GM18519 (cell line): ENCODE measurements around the gene BGN.
A peak's percentile ranks its signal among the peaks of the same experiment; 100 is the strongest.

Experiments
- ATAC-seq: cut with Tn5 transposase; IDR thresholded peaks from one replicate; pipeline ENCODE4 v1.9.1; 2021; ENCODE audit warnings: mild to moderate bottlenecking, moderate library complexity; ENCODE audit not compliant: unreplicated experiment, low FRiP score

Gene BGN

GRCh38 chrX:153502131-153502530, 7.4 kb downstream of the BGN start:
- ATAC-seq: no peak

GRCh38 chrX:153502796-153503195, 8.0 kb downstream of the BGN start:
- ATAC-seq: no peak

GRCh38 chrX:153504445-153505016, 9.8 kb downstream of the BGN start:
- no peak for ATAC-seq

GRCh38 chrX:153505361-153505760, 10.6 kb downstream of the BGN start:
- no peak for ATAC-seq

- ATAC-seq: peak; percentile 53
Measured at GRCh38 chrX:153507484-153508178, 12.9 kb downstream of the BGN start.

- ATAC-seq: no peak
Measured at GRCh38 chrX:153509592-153509991, 14.8 kb downstream of the BGN start.

- ATAC-seq: no peak
Measured at GRCh38 chrX:153510383-153510782, 15.6 kb downstream of the BGN start.

- no peak for ATAC-seq
Measured at GRCh38 chrX:153511784-153512500, 17.2 kb downstream of the BGN start.

- ATAC-seq: no peak
Measured at GRCh38 chrX:153512501-153512893, 17.7 kb downstream of the BGN start.

GRCh38 chrX:153513265-153513664, 18.5 kb downstream of the BGN start:
- ATAC-seq: no peak

GRCh38 chrX:153514259-153514658, 19.5 kb downstream of the BGN start:
- no peak for ATAC-seq

GRCh38 chrX:153515435-153515834, 20.7 kb downstream of the BGN start:
- ATAC-seq: no peak

- ATAC-seq: no peak
Measured at GRCh38 chrX:153516073-153516472, 21.3 kb downstream of the BGN start.

- ATAC-seq: no peak
Measured at GRCh38 chrX:153517423-153517822, 22.6 kb downstream of the BGN start, which contains the start of gene ATP2B3. Gene ATP2B3, plus strand, starts transcription at chrX:153517642. Its CDS starts 18,606 bp downstream, at chrX:153536248.

- ATAC-seq: no peak
Measured at GRCh38 chrX:153517946-153518834, 23.4 kb downstream of the BGN start.

GRCh38 chrX:153519569-153520286, 24.9 kb downstream of the BGN start:
- ATAC-seq: no peak

- ATAC-seq: no peak
Measured at GRCh38 chrX:153520287-153520917, 25.6 kb downstream of the BGN start.

- no peak for ATAC-seq
Measured at GRCh38 chrX:153521034-153521433, 26.3 kb downstream of the BGN start.

GRCh38 chrX:153522259-153522658, 27.5 kb downstream of the BGN start:
- ATAC-seq: no peak

- ATAC-seq: no peak
Measured at GRCh38 chrX:153523269-153523668, 28.5 kb downstream of the BGN start.
